WTC11 (cell line): ENCODE measurements around the gene NUDT21. TPM values are rescaled to one million over a fixed set of nuclear protein-coding genes. Genes with fewer than 3 reads are reported as not detected.

Source experiments
- ATAC-seq: fragments of 200-7000 bp; cut with Tn5 transposase; 2 replicates; pipeline ENCODE4 v1.10.0; 2021; ENCODE audit warnings: mild to moderate bottlenecking, moderate library complexity
- CTCF ChIA-PET: fragments of 300-600 bp; sonication (Branson Sonifier 250); formaldehyde crosslinking; loops from one replicate; lab custom pipeline; 2021; ENCODE audit warnings: antibody characterized with exemption; lab: Charles Lee
- POLR2A ChIA-PET: fragments of 350-600 bp; sonication (Branson Sonifier 250); formaldehyde crosslinking; loops from one replicate; lab custom pipeline; 2021; ENCODE audit warnings: antibody characterized with exemption; lab: Charles Lee
- DNase-seq: peaks from one replicate; pipeline ENCODE4 v3.0.0; 2021; ENCODE audit warnings: low spot score
- H3K27ac Mint-ChIP-seq: 2 replicates; pipeline ENCODE4 v1.8.0; 2021; ENCODE audit warnings: mixed read lengths
- H3K27me3 Mint-ChIP-seq: 2 replicates; pipeline ENCODE4 v1.8.0; 2021; ENCODE audit warnings: low read depth, mild to moderate bottlenecking, moderate library complexity, mixed read lengths
- H3K36me3 Mint-ChIP-seq: 2 replicates; pipeline ENCODE4 v1.8.0; 2021; ENCODE audit warnings: mixed read lengths
- H3K4me1 Mint-ChIP-seq: 2 replicates; pipeline ENCODE4 v1.8.0; 2022; ENCODE audit warnings: mixed read lengths
- H3K4me3 Mint-ChIP-seq: 2 replicates; pipeline ENCODE4 v1.8.0; 2021; ENCODE audit warnings: mild to moderate bottlenecking, moderate library complexity, mixed read lengths
- H3K9me3 Mint-ChIP-seq: 2 replicates; pipeline ENCODE4 v1.8.0; 2021; ENCODE audit warnings: mixed read lengths
- AFF4 ChIP-seq: sonication (generic); formaldehyde crosslinking; IDR thresholded peaks from 2 replicates; pipeline ENCODE4 v1.8.1; 2023; ENCODE audit warnings: mild to moderate bottlenecking, missing genetic modification reagents, borderline replicate concordance
- ATF6 ChIP-seq: sonication (generic); formaldehyde crosslinking; IDR thresholded peaks from 2 replicates; pipeline ENCODE4 v1.8.1; 2023; ENCODE audit warnings: mild to moderate bottlenecking, missing genetic modification reagents
- E2F5 ChIP-seq: sonication (generic); formaldehyde crosslinking; IDR thresholded peaks from 2 replicates; pipeline ENCODE4 v1.8.1; 2022; ENCODE audit warnings: mild to moderate bottlenecking, moderate library complexity, missing genetic modification reagents
- ELF4 ChIP-seq: sonication (generic); formaldehyde crosslinking; IDR thresholded peaks from 2 replicates; pipeline ENCODE4 v1.8.1; 2022; ENCODE audit warnings: low read depth, mild to moderate bottlenecking, moderate library complexity, missing genetic modification reagents
- FOXK1 ChIP-seq: sonication (generic); formaldehyde crosslinking; IDR thresholded peaks from 2 replicates; pipeline ENCODE4 v1.8.0; 2022; ENCODE audit warnings: mild to moderate bottlenecking, moderate library complexity, missing genetic modification reagents
- GABPB1 ChIP-seq: sonication (generic); formaldehyde crosslinking; IDR thresholded peaks from 2 replicates; pipeline ENCODE4 v1.8.1; 2023; ENCODE audit warnings: mild to moderate bottlenecking, missing genetic modification reagents
- GRHL2 ChIP-seq: fragments of 250-450 bp; sonication (Bioruptor Pico); IDR thresholded peaks from 2 replicates; pipeline ENCODE4 v1.8.0; 2022; ENCODE audit warnings: mild to moderate bottlenecking, moderate library complexity; ENCODE audit not compliant: insufficient replicate concordance, severe bottlenecking
- IRF2 ChIP-seq: sonication (generic); formaldehyde crosslinking; IDR thresholded peaks from 2 replicates; pipeline ENCODE4 v1.8.0; 2022; ENCODE audit warnings: low read depth, missing genetic modification reagents, borderline replicate concordance
- NFE2L1 ChIP-seq: sonication (generic); formaldehyde crosslinking; IDR thresholded peaks from 2 replicates; pipeline ENCODE4 v1.8.1; 2023; ENCODE audit warnings: missing genetic modification reagents
- NR1H2 ChIP-seq: sonication (generic); formaldehyde crosslinking; IDR thresholded peaks from 2 replicates; pipeline ENCODE4 v1.9.0; 2021; ENCODE audit warnings: mild to moderate bottlenecking, moderate library complexity, missing genetic modification reagents
- RORB ChIP-seq: fragments of 250-450 bp; sonication (Bioruptor Pico); IDR thresholded peaks from 2 replicates; pipeline ENCODE4 v1.9.0; 2021; ENCODE audit warnings: mild to moderate bottlenecking
- STAT6 ChIP-seq: sonication (generic); formaldehyde crosslinking; conservative IDR thresholded peaks from 2 replicates; pipeline ENCODE4 v1.8.1; 2023; ENCODE audit warnings: mild to moderate bottlenecking, low read depth, missing genetic modification reagents, moderate library complexity
- TCF7 ChIP-seq: sonication (generic); formaldehyde crosslinking; IDR thresholded peaks from 2 replicates; pipeline ENCODE4 v1.8.0; 2022; ENCODE audit warnings: mild to moderate bottlenecking, low read depth, missing genetic modification reagents, moderate library complexity
- TEAD1 ChIP-seq: sonication (generic); formaldehyde crosslinking; IDR thresholded peaks from 2 replicates; pipeline ENCODE4 v1.8.0; 2022; ENCODE audit warnings: mild to moderate bottlenecking, missing genetic modification reagents
- TEAD4 ChIP-seq: sonication (generic); formaldehyde crosslinking; IDR thresholded peaks from 2 replicates; pipeline ENCODE4 v1.8.0; 2022; ENCODE audit warnings: mild to moderate bottlenecking, missing genetic modification reagents
- TP53 ChIP-seq: sonication (generic); formaldehyde crosslinking; IDR thresholded peaks from 2 replicates; pipeline ENCODE4 v1.8.1; 2023; ENCODE audit warnings: mild to moderate bottlenecking, missing genetic modification reagents
- ZNF423 ChIP-seq: fragments of 250-450 bp; sonication (Bioruptor Pico); IDR thresholded peaks from 2 replicates; pipeline ENCODE4 v2.1.2; 2022; ENCODE audit warnings: mild to moderate bottlenecking, moderate library complexity
- total RNA-seq: library from RNA; stranded (reverse); gene quantifications from 3 replicates; pipeline ENCODE4 v1.2.3, GENCODE V29; 2021

Gene NUDT21
- total RNA-seq, 1 experiment from 2014 or later = 263 TPM

GRCh38 chr16:56424791-56425438 lies 26.2 kb downstream of the NUDT21 start (continued):
- TF ChIP-seq ATF6 (CRISPR knock-in tag) (no peak), IRF2 (peak; percentile 53; the same call in 1 of the 2 replicates), TEAD4 (CRISPR knock-in tag) (no peak), TCF7 (CRISPR knock-in tag) (no peak)

GRCh38 chr16:56424404-56424764 lies 26.7 kb downstream of the NUDT21 start:
- peaks cover 42% of the 10 kb centered on the region for H3K4me1 Mint-ChIP-seq
- H3K27me3 Mint-ChIP-seq = peaks cover 14% of the 10 kb centered on the region
- ATAC-seq = 0 out of 2 replicates have a peak, but pooled peaks have one; percentile 2
- no peaks in the 10 kb centered on the region for H3K9me3 Mint-ChIP-seq
- no peaks in the 10 kb centered on the region for H3K36me3 Mint-ChIP-seq
- peak overlapping the region; percentile 97 for H3K4me3 Mint-ChIP-seq
- TF ChIP-seq RORB (no peak), TP53 (no peak), GABPB1 (CRISPR knock-in tag) (no peak), AFF4 (CRISPR knock-in tag) (no peak), TEAD1 (CRISPR knock-in tag) (no peak), FOXK1 (CRISPR knock-in tag) (no peak), STAT6 (CRISPR knock-in tag) (no peak), E2F5 (no peak), NR1H2 (no peak), ELF4 (CRISPR knock-in tag) (no peak), GRHL2 (CRISPR knock-in tag) (no peak), NFE2L1 (CRISPR knock-in tag) (no peak), ZNF423 (CRISPR knock-in tag) (no peak)
- TF ChIP-seq, all 79 proteins: peak for 0
- CTCF ChIA-PET = interaction anchor here (1.0 to 1.2 kb wide), 2 partner anchors 61 to 68 kb away, joined by 3 read pairs; no protein-coding TSS in a partner anchor
- POLR2A ChIA-PET = interaction anchor here (0.5 kb wide), 1 partner anchor 40 kb away, joined by 5 read pairs; no protein-coding TSS in a partner anchor
- H3K27ac Mint-ChIP-seq = no peak overlapping the region
- no peak for DNase-seq
